PFSK-1 (cell line): ENCODE results near the gene NPPB.

Experiments used
- POLR2AphosphoS5 ChIP-seq: IDR thresholded peaks from 2 replicates; pipeline ENCODE4 v1.6.1; 2012; ENCODE audit warnings: low read depth, mild to moderate bottlenecking, control low read depth, low read length, moderate library complexity
- TAF1 ChIP-seq: IDR thresholded peaks from 2 replicates; pipeline ENCODE4 v1.6.1; 2012; ENCODE audit warnings: low read length, control low read depth, borderline replicate concordance; ENCODE audit not compliant: insufficient read depth

GRCh38 chr1:11857164-11857851, 1.4 kb downstream of the NPPB start:
- no peak for TF ChIP-seq POLR2AphosphoS5
- no peak for TF ChIP-seq TAF1
